NCI-H2196 (cell line): ENCODE data around the gene FAM120A.

Experiments used
- DNase-seq: peaks from one replicate; lab custom pipeline; 2025; ENCODE audit not compliant: unreplicated experiment; lab: John Stamatoyannopoulos, UW

Gene FAM120A

DNA sequence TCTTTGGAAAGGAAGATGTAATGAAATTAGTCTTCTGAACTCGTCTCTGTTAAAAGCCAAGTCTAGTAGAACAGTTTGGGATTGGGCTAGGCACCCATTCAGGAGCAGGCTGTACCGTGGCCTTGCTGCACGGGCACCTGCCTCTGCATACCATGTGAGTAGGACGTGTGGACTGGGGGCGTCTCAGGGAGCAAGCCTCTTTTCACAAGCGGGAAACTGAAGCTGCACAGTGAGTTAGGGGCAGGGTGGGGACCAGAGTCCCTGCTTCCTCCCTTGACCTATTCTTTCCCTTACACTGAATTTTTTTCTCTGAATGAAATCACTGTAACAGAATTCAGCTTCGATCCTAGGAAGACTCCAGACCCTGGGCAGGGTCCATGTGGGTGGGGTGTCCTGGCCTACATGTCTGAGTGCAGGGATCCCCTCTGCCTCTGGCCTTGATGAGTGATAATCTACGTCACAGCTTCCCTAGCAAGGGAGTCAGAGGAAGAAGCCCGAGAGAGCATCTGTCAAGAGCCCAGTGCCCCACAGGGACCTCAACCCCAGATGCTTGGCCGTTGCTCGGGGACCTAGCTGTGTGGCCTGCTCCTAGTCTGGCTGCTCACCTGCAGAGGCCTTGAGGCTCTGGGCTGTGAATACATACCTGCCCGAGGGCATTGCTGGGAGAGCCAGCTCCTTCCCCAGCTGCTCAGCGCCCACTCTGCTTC, 140.0 kb downstream of the FAM120A start:
- DNase-seq = no peak

DNA sequence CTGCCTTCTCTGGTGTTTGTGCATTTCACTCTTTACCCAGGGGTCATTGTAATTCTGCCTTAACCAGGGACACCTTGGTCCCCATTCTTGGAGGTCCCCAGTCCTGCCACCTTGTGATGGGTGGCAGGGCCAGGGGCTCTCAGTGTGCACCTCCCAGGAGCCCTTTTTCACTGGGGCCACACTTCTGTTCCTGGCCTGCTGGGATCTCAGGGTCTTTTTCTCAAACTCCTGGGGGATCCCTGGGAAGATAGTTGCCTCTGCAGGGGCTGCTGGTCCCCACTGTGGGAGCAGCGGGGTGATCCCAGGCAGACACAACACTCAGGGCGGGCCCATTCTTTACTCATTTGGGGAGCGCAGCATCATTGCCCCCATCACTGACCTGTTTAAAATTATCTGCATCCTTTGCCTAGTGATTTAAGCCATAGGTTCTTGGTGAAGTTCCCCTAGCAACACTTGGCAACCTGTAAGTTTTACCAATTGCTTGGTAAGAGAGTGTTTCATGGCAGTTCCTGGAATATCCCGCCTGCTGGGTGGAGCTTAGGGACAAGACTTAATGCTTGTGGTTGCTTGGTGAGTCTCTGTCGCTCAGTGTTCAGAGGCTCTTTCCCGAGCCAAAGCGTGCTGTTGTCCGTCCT, 140.6 kb downstream of the FAM120A start:
- DNase-seq = no peak

DNA sequence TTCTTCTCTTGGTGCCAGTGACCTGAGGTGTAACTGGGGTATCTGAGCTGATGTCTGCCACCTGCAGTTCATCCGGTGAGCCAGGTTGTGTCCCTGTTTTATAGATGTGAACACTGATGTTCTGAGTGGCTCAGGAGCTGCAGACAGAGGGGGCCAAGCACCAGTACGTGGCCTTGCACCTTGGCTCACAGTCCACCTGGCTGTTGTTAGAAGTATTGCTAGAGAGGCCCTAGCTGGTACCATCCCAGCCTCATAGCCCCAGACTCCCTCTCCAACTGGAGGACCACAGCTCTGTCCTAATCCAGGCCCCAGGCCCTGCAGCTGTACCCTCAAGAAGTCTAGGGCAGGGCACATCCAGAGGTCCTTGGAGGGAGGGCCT, 141.1 kb downstream of the FAM120A start:
- peak; percentile 19 for DNase-seq

DNA sequence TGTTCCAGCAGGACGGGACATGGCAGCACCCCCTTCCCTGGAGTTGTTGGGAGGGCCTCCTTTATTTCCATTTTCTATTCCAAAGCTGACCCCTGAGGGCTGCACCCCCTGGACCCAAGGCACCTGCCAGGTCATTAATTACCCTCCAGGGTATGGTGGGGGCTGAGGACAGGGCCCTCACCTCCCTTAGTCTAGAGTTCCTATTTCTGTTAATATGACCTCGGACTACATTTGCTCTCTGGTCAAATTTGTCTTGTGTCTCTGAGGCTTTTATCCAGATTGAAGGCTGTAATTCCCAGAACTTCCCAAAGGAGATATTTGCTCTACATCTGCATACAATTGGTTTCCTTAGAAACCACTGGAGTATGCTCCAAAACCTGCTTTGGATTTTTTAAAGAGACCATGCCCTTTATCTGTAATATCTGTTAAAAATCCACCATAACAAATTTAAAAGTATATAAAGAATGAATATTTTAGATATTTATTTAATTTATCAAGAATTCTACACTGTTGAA, 141.7 kb downstream of the FAM120A start:
- DNase-seq = no peak

DNA sequence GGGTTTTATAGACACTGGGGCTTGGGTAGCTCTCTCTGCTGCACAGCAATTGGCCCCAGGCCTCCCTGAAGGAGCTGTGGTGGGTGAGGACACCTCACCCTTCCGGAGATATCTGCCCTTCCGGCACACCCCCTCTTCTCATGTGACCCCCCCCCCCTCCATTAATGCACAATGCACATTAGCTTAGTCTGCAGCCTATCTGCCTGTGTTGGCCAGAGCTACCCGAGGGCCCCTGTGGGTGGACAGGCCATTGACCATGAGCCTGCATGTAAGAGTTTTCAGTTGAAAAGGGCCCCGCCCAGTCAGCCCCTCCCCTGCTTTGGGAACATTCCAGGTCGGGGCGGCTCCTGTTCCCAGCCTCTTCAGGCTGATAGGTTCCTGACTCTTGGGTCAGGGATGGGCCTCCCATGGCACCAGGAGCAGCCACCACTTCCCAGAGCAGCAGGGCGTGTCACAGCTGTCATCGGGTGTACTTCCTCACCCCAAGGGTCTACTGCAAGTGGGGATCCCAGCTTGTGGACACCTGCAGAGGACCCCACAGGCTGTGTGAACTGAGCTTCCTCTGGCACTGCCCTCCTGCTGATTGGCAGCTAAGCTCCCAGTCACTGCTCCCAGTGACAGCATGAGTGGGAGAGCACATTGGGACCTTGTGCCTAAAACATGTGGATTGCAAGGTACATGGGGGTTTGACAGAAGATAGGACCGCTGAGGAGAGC, 142.7 kb downstream of the FAM120A start:
- DNase-seq = no peak

DNA sequence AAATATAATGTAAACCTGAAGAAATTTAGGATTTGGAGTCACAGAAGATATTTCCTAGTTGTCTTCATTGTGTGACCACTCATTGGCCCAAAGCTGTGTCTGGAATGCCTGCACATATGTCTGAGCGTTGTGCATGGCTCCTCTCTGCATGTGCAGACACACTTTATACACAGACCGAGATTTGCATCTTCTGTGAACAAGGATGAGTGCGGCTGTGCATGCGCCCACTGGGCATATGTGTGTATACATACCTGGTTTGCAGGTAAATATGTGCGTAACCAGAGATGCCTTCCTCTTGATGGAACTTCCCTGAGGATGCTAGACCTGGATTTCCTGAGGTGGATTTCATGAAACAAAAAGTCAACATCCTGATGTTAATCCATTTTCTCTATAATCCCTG, 144.0 kb downstream of the FAM120A start:
- DNase-seq = no peak

DNA sequence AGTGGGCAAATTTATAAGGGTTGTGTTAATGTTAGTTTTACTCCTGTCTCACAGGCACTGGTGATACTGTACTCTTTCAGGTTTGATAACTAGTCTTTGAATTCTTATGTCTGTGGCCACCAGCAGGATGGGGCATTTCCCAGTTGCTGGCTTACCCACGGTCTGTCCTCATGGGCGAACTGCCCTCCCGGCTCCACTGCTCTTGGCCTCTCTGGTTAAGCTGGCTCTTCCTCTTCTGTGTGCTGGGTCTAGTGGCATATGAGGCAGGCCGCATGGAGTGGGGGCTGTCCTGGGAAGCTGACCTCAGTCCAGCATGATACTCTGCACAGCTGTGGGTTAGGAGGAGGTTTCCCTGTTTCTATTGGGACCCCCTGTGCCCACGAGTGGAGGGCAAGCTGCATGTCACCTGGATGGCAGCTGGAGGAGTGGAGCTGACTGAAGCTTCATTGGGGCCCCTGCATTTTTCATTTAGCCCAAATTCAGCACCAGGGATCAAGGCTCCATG, 144.4 kb downstream of the FAM120A start:
- no peak for DNase-seq

DNA sequence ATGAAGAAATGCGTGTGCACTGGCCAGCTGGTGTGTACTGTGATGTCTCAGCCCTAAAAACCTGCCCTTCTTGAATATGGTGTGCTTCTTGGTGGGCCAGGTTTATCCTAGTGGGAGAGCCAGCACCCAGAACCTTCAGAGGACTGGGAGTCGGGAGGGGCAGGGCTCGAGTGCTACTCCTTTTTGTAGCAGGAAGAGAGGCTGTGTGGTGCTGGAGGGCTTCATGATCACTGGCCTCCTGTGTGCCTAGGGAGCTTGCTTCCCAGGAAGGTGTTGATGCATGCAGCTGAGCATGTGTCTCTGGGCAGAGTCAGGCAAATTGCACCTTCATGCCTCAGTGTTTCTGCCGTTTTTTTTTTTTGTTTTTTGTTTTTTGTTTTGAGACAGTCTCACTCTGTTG, 144.9 kb downstream of the FAM120A start:
- DNase-seq = no peak

DNA sequence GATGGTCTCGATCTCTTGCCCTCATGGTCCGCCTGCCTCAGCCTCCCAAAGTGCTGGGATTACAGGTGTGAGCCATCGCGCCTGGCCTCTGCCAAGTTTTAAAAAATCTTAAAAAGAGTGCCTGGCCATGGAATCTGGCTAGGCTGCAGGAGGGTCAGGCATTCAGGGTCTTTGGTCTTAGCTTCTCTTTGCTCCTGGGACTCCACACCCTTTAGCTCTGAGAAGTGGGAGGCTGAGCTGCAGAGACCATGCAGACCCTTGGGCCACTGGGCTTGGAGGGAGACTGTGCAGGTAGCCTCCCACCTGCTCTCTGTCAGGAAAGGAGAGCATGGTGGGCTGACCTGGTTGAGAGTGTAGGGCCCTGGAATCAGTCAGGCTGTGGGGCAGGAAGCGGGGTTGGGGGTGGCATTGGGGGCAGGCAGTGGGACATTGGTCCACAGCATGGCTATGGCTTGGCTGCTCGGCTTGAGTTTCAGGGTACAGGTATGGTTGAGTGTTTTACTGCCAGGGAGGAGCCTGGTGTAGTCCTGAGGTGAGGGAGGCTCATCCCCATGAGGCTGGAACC, 145.7 kb downstream of the FAM120A start:
- no peak for DNase-seq

DNA sequence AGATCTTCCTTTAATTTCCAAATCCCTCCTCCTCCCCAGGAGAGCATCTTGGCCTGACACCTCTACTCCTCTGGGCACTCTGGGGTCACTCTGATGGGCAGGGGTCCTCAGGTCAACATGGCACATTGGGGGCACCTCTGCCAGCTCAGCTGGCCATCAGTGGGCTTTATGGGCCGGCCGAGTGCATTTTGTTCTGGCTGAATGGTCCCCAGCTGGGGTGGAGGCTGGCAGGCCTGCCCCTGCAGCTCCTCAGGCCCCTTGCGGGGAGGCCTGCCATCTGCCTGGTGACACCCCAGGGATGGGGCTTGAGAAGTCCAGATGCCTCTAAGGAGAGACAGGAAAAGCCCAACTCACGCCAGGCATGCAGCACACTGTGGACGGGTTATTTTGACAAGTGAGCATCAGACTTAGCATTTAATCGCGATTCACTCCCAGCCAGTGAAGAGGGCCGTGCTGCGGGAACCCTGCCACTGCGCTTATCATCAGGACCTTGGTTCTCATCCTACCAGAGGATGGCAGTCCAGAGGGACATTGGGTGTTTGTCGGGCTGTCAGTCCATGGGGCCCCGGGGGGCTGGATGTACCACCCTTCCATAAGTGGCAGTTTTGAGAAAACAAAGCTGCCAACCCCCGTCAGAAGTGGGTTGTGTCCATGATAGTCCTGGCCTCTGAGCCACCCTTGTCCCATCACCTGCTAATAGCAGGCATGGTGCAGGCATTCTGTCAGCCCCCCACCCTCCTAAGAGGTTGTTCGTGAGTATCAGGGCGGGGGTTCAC, 146.6 kb downstream of the FAM120A start:
- no peak for DNase-seq

DNA sequence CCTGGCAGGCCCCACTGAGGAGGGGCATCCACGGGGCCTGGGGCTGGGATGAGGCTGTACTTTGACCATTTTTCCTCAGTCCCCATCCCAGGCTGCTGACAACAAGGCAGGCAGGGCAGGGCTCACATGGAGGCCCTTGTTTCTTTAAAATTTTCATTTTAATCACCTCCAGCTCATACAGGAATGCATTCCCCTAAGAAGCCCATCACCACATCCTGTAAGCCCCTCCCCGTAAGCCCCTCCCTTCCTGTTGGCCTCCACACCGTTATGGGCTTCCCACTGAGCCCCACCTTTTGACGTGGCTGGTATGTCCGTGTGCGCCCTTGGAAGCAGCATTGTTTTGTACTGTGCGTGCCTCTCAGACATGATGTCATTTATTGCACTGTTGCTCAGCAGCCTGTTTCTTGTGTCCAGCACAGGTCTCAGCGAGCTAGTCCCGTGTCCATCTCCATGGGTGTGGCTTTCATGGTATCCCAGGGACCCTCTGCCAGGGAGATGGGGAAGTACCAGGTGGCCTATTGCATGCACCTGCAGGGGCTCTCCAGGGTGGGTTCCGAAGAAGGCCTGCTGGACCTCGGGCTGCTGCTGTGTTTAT, 147.3 kb downstream of the FAM120A start:
- DNase-seq = no peak

DNA sequence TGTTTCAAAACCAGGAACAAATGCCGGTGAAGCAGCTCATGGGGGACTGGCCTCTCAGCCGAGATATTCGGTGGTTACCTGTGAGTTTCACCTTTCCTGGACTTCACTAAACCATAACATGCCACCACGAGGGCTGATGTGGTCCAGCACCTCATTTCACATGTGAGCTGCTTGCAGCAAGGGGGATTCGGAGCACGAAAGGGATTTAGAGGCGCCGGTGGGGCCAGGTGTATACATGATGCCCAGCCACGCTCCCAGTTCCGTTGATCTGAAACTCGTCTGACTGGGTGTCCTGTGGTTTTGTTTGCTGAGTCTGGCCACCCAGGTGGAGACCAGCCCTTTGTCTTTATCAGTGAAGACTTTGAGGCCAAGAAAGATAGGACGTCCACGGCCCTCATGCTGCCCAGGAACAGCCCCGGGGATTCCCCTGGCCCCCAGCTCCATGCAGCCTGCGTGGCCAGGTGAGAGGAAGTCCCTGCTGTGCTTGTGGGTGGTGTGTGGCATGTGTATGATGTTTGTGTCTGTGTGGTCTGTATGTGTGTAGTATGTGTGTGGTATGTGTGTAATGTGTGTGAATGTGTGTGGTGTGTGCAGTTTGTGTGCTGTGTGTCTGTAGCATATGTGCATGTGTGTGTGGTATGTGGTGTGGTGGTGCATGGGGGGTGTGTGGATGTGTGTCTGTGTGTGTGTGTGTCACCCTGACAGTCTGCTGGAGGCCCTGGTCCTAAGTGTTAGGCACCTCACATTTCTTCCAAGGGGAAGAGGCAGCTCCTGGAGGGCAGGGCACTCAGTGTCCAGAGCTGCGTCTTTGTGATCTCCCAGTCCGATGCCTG, 148.3 kb downstream of the FAM120A start:
- DNase-seq = no peak

DNA sequence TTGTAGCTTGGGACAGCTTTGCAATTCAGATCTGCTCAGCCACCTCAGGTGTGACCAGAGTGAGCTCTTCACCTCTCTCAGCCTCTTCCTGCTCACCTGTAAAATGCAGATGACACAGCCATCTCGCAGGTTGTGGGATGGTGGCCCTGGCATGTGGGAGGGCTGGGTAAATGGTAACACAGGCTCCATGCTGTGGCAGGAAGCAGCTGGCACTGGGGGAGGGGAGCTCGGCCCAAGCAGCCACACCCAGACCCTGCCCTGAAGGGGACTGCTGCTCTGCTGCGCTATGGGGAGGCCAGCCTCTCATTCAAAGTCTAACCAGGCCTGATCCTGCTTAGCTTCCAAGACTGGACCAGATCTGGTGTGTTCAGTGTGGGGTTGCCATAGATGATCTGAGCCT, 149.0 kb downstream of the FAM120A start:
- DNase-seq = peak; percentile 62

DNA sequence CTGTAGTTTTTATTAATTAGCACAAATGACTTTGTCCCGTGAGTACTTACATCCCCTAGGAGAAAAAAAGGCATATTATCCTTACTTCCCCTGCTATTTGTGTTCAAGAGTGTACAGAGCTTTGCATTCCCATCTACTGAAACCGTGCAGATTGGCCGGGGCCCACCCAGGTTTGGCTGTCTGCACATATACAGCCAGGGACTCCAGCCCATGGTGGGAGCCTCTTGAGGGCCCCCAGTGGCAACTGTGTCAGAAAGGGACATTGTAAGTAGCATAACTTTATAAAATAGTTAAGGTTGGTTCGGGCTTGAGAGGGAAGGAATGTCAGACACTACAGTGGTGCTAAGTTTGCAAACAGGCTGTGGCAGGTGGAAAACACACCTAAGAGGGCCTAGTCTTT, 149.6 kb downstream of the FAM120A start:
- DNase-seq = no peak

DNA sequence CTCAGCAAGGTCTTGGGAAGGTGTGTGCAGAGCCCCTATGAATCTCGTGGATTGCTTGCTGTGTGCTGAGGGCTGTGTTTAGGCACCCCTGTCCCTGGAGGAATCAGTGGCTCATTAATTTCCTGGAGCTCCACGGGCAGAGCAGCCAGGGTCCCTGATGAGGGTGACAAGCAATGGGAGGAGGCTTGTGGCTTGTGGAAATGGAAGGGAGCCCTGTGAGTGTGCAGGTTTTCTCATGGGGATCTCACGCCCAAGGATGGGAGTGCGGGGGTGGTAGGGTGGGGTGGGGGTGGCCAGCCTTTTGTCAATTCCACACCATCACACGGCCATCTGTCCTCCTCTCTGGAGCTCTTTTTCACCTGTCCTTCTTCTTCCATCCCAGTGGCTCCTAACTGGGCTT, 150.2 kb downstream of the FAM120A start:
- no peak for DNase-seq

DNA sequence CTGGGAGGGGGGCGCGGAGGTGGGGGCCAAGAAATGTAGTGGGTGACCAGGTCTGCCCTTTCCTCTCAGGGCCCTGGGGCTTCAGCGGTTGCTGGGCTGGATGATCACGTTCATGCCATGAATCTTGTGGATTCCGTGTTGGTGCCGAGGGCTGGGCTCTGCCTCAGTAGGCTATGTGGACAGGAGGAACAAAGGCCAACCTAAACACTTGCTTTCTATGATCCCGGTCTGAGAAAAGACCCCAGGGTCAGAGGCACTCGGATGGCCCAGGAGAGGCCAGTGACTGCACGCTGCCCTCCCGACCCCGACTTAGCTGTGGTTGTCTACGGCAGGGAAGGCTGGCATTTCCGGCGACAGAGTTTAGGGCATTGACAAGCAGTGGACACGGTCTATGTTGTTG, 151.5 kb downstream of the FAM120A start:
- DNase-seq = no peak

DNA sequence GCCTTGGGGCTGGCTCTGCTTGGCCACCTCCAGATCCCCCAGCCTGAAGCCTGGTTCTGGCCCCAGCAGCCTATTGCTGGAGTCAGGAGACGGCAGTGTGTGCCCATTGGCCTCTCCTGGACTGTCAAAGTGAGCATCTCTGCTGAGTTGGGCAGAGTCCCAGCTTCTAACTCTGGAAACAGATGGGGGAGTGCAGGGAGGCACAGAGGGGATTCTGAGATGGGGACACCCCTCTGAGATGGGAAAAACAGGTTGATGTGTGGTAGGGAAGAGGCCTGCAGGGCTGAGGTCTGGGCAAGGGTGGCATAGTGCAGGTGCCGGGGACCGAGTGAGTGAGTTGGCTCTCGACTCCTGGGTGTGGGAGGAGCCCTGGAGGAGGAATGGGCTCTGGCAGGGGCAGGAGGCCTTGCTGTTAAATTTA, 152.4 kb downstream of the FAM120A start:
- DNase-seq = no peak

DNA sequence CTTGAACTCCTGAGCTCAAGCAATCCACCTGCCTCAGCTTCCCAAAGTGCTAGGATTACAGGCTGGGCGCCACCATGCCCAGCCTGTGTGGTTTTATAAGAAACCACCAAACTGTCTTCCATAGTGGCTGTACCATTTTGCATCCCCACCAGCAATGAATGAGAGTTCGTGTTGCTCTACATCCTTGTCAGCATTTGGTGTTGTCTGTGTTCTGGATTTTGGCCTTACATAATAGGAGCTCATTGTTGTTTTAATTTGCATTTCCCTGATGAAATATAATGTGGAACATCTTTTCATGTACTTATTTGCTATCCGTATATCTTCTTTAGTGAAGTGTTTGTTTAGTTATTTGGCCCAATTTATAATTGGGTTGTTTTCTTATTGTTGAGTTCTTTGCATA, 154.7 kb downstream of the FAM120A start:
- DNase-seq = no peak

DNA sequence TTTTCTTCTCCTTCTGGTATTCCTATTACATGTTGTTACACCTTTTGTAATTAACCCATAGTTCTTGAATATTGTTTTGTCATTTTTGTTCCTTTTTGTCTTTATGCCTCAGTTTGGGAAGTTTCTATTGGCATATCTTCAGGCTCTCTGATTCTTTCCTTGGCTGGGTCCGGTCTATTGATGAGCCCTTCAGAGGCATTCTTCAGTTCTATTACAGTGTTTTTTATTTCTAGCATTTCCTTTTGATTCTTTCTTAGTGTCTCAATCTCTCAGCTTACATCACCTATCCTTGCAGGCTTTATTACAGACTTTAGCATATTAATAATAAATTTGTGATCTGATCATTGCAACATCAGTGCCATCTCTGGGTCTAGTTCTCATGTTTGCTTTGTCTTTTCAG, 158.7 kb downstream of the FAM120A start:
- DNase-seq = no peak
